ENCODE measurements around the gene POLR2F.
A peak's percentile ranks its signal among the peaks of the same experiment; 100 is the strongest.

Gene POLR2F

DNA sequence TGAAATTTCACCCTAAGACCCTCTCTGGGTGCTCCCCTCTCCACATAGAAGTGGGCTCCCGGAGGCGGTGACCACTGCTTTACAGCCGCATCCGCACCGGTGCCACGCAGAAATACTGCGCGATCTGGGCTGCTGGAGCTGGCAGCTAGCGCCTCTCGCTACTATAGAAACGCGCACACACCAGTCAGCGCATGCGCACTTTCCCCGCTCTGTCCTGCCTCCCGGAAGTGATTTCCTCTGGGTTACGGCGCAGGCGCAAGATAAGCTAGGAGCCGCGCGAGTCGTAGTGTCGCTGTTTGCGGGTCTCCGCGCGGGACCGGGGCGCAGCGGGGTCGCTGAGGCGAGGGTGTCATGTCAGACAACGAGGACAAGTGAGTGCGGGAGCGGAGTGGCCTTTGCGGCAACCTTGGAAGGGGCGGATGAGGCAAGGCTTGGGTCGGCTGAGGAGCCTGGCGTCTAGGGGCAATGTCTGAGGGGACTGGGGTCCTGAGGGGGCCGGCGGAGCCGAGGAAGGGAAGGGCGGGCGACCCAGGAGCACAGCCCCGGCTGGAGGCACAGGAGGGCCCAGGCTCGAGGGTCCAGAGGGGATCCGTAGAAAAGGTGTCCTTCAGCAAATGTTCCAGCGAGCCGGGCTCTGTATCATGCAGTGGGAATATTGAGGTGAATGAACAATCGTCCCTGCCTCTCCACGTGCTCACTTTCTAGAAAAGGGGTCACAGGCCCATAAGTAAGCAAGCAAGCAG is at the start of gene POLR2F, which contains the start of gene C22orf23:
POLR2F (plus strand) TSS at position 263 of the 743 bp plus-strand sequence; CDS start at position 352, 89 bp downstream.
C22orf23 (minus strand) TSS at position 165 of the 743 bp plus-strand sequence. CDS start 452 bp downstream, outside the sequence.
- peaks cover 40% of the 10 kb centered on the region for H3K79me2 ChIP-seq (ENCODE audit: control insufficient read depth, low read length)
- no peaks in the 10 kb centered on the region for H3K9me2 ChIP-seq (replicated peaks; ENCODE audit: control insufficient read depth, low read length)
- H3K27me3 ChIP-seq (ENCODE audit: control insufficient read depth, low read length): peaks cover 12% of the 10 kb centered on the region
- H3K27ac ChIP-seq (ENCODE audit: low read depth, low read length): no peak within 1 kb of the TSS
- H3K4me1 ChIP-seq (ENCODE audit: control insufficient read depth, low read length): peaks cover 16% of the 10 kb centered on the region
- no peak for TF ChIP-seq EZH2phosphoT487 (IDR thresholded peaks at IDR 0.05; ENCODE audit: borderline replicate concordance, low read length)
- TF ChIP-seq, protein P1, sequence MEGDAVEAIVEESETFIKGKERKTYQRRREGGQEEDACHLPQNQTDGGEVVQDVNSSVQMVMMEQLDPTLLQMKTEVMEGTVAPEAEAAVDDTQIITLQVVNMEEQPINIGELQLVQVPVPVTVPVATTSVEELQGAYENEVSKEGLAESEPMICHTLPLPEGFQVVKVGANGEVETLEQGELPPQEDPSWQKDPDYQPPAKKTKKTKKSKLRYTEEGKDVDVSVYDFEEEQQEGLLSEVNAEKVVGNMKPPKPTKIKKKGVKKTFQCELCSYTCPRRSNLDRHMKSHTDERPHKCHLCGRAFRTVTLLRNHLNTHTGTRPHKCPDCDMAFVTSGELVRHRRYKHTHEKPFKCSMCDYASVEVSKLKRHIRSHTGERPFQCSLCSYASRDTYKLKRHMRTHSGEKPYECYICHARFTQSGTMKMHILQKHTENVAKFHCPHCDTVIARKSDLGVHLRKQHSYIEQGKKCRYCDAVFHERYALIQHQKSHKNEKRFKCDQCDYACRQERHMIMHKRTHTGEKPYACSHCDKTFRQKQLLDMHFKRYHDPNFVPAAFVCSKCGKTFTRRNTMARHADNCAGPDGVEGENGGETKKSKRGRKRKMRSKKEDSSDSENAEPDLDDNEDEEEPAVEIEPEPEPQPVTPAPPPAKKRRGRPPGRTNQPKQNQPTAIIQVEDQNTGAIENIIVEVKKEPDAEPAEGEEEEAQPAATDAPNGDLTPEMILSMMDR (IDR thresholded peaks at IDR 0.05; ENCODE audit: low read depth, low read length, poor library complexity, severe bottlenecking): peak; percentile 25
- H3K4me3 ChIP-seq (ENCODE audit: low read length): peak within 1 kb of the TSS; percentile 82
- peak within 1 kb of the TSS; percentile 90 for H3K4me2 ChIP-seq (ENCODE audit: low read length)
- H3K36me3 ChIP-seq (ENCODE audit: control insufficient read depth, low read length): peaks cover 22% of the 10 kb centered on the region
- H3K9me3 ChIP-seq (ENCODE audit: control insufficient read depth, insufficient read depth, low read length): no peaks in the 10 kb centered on the region
- H3F3A ChIP-seq (ENCODE audit: control insufficient read depth, insufficient read depth): no peaks in the 10 kb centered on the region
- no peaks in the 10 kb centered on the region for H4K20me1 ChIP-seq (ENCODE audit: control insufficient read depth, insufficient read depth, low read depth, low read length)

DNA sequence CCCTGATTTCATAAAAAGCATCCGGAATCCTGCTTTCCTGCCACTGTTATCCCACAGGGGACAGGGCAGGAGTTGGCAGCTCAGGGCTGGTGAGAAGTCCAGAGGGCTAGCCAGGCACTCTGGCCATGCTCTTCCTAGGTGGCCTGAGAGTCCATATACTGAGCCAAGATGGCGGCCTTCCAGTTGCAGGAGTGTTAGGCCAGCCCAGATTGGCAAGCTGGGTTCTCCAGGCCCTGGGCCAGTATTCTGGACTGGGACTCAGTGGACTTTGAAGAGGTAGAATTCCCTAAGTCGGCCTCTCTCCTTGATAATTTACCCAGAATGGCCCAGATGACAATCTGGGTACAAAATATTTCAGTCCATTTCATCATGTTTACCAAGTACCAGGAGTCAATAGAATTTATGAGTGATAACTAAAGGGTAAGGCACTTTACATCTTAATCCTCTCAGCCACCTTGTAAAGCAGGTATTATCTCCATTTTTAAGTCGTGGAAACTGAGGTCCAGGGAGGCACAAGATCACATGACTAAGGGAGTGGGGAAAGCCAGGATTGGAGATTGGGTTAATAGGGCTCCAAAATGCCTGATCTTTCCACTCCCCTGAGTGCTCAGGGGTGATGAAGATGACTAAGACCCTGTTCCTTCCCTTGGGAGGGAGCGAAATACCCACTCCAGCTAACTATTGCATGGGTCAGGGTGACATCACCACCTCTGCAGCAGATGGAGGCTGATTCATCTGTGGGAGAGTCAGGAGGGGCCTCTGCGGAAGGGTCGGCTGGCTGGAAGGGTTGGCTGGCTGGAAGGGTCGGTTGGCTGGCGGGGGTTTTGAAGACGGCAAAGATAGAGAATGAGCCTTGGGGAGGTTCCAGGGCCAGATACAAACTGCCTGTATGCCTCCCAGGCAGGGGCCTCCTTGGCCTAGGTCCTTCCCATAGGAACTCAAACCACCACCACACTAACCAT is 48.6 kb upstream of the POLR2F start:
- Histone ChIP-seq H3K9me3 (ENCODE audit: control insufficient read depth, insufficient read depth, low read length) (no peaks in the 10 kb centered on the region), H3K36me3 (ENCODE audit: control insufficient read depth, low read length) (no peaks in the 10 kb centered on the region), H3K27me3 (ENCODE audit: control insufficient read depth, low read length) (no peaks in the 10 kb centered on the region), H4K20me1 (ENCODE audit: control insufficient read depth, insufficient read depth, low read depth, low read length) (no peaks in the 10 kb centered on the region), H3K27ac (ENCODE audit: low read depth, low read length) (no peak overlapping the region), H3K79me2 (ENCODE audit: control insufficient read depth, low read length) (no peaks in the 10 kb centered on the region), H3K4me2 (ENCODE audit: low read length) (peak overlapping the region; percentile 85), H3K9me2 (replicated peaks; ENCODE audit: control insufficient read depth, low read length) (no peaks in the 10 kb centered on the region), H3K4me1 (ENCODE audit: control insufficient read depth, low read length) (peaks cover 17% of the 10 kb centered on the region), H3F3A (ENCODE audit: control insufficient read depth, insufficient read depth) (peaks cover 5% of the 10 kb centered on the region; the same call in 1 of the 2 replicates), H3K4me3 (ENCODE audit: low read length) (peak overlapping the region; percentile 74)
- TF ChIP-seq, protein P1 (IDR thresholded peaks at IDR 0.05; ENCODE audit: low read depth, low read length, poor library complexity, severe bottlenecking): no peak
- TF ChIP-seq EZH2phosphoT487 (IDR thresholded peaks at IDR 0.05; ENCODE audit: borderline replicate concordance, low read length): no peak

DNA sequence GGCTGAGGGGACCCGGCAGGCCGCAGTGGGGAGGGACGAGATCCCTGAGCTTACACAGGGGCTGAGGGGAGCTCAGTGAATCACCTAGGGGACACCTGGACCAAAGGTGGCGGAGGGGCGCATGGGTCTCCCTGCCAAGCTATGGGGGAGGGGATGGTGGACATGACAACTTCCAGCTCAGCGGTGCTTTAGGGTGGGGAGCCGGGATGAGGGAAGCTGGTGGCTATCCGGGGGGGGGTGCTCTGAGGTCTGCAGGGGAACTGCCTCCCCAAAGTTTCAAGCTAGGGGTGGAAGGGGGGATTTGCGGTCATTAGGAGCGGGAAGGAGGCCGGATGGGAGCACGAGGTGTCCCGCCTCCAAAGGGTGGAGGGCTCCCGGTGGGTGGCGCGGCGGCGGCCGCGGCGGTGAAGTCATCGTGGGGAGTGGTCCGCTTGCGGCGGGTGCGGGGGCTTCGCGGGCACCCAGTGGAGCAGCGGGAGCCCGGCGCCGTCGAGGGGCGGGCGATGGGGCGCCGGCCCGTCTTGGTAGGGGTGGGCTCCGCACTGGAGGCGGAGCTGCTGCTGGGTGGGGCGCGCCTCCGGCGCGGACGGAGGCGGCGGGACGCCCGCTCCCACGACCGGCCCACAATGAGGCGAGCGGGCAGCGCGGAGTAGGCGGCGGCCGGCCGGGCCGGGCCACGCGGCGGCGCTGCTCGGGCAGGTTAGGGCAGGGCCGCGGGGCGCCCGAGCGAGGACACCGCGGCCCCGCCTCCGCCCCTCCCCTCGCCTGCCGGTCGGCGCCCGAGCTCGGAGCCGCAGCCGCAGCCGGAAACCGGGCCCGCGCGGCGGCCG is 47.8 kb upstream of the POLR2F start, which contains the start of gene MICALL1:
MICALL1 (plus strand) TSS at position 764 of the 830 bp plus-strand sequence. CDS start 126 bp downstream, outside the sequence.
- peak within 1 kb of the TSS; percentile 85 for H3K4me2 ChIP-seq (ENCODE audit: low read length)
- H3K4me1 ChIP-seq (ENCODE audit: control insufficient read depth, low read length): peaks cover 17% of the 10 kb centered on the region
- no peaks in the 10 kb centered on the region for H3K9me3 ChIP-seq (ENCODE audit: control insufficient read depth, insufficient read depth, low read length)
- H3K9me2 ChIP-seq (replicated peaks; ENCODE audit: control insufficient read depth, low read length): no peaks in the 10 kb centered on the region
- no peak for TF ChIP-seq EZH2phosphoT487 (IDR thresholded peaks at IDR 0.05; ENCODE audit: borderline replicate concordance, low read length)
- TF ChIP-seq, protein P1 (IDR thresholded peaks at IDR 0.05; ENCODE audit: low read depth, low read length, poor library complexity, severe bottlenecking): no peak
- H3K27ac ChIP-seq (ENCODE audit: low read depth, low read length): no peak within 1 kb of the TSS
- H3F3A ChIP-seq (ENCODE audit: control insufficient read depth, insufficient read depth): peaks cover 5% of the 10 kb centered on the region; the same call in 1 of the 2 replicates
- no peaks in the 10 kb centered on the region for H3K79me2 ChIP-seq (ENCODE audit: control insufficient read depth, low read length)
- H3K36me3 ChIP-seq (ENCODE audit: control insufficient read depth, low read length): no peaks in the 10 kb centered on the region
- no peaks in the 10 kb centered on the region for H4K20me1 ChIP-seq (ENCODE audit: control insufficient read depth, insufficient read depth, low read depth, low read length)
- peak within 1 kb of the TSS; percentile 74 for H3K4me3 ChIP-seq (ENCODE audit: low read length)
- H3K27me3 ChIP-seq (ENCODE audit: control insufficient read depth, low read length): no peaks in the 10 kb centered on the region

Data from DOHH2 (cell line).